ENCODE data around the gene TBRG1. TPM values are rescaled to one million over a fixed set of nuclear protein-coding genes. Genes with fewer than 3 reads are reported as not detected.

Gene TBRG1
- polyA plus RNA-seq, 4 donors = 22.5 to 47.4 (median 41.1) TPM

DNA sequence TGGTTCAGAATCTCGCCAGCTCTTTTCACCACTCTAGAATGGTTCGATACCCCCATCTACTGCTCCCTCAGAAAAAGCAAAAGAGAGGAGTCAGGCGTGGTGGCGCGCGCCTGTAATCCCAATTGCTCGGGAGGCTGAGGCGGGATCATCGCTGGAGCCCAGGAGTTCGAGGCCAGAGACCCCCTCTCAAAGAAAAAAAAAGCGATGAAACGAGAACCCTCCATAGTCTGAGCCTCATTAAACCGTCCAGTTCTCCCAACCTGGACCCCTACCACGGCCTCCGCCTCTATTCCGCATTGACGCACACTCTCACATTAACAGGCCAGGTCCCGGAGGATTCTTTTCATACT, 51.5 kb downstream of the TBRG1 start:
- DNase-seq (no peak), FAIRE-seq (no peak)

GRCh38 chr11:124674571-124674970, 51.9 kb downstream of the TBRG1 start:
- WGBS, 3 donors = 90 to 95% (median 91%) methylated on average over 5 of the region's 5 CpGs
- no peak for FAIRE-seq
- Histone ChIP-seq H3K36me3 (ENCODE audit: control insufficient read depth in 3 of 3, insufficient read depth in 2 of 3, low read depth in 1 of 3, low read length in 3 of 3) (no peaks in the 10 kb centered on the region), H3K27ac (ENCODE audit: low read depth in 1 of 3, low read length in 2 of 3) (no peak overlapping the region), H3K4me1 (ENCODE audit: control insufficient read depth in 3 of 3, insufficient read depth in 2 of 3, low read depth in 1 of 3, low read length in 2 of 3) (peaks cover 0 to 10% (median 9%) of the 10 kb centered on the region in 3 donors), H3K4me3 (ENCODE audit: low read depth in 1 of 3, low read length in 3 of 3) (peak overlapping the region; percentile 86 to 92 (median 87)), H3K9me3 (ENCODE audit: control insufficient read depth in 2 of 2, insufficient read depth in 1 of 2, low read depth in 1 of 2, low read length in 1 of 2) (no peaks in the 10 kb centered on the region), H3K27me3 (ENCODE audit: control insufficient read depth in 3 of 3, insufficient read depth in 3 of 3, low read length in 3 of 3) (no peaks in the 10 kb centered on the region)
- DNase-seq = no peak

More for the DNA sequence above, 51.5 kb downstream of the TBRG1 start:
- Histone ChIP-seq H3K9me3 (ENCODE audit: control insufficient read depth in 2 of 2, insufficient read depth in 1 of 2, low read depth in 1 of 2, low read length in 1 of 2) (no peaks in the 10 kb centered on the region), H3K4me1 (ENCODE audit: control insufficient read depth in 3 of 3, insufficient read depth in 2 of 3, low read depth in 1 of 3, low read length in 2 of 3) (peaks cover 0 to 10% (median 9%) of the 10 kb centered on the region in 3 donors), H3K27ac (ENCODE audit: low read depth in 1 of 3, low read length in 2 of 3) (peak overlapping the region in 2 of 3 donors; percentile 74 to 89), H3K36me3 (ENCODE audit: control insufficient read depth in 3 of 3, insufficient read depth in 2 of 3, low read depth in 1 of 3, low read length in 3 of 3) (no peaks in the 10 kb centered on the region), H3K27me3 (ENCODE audit: control insufficient read depth in 3 of 3, insufficient read depth in 3 of 3, low read length in 3 of 3) (no peaks in the 10 kb centered on the region), H3K4me3 (ENCODE audit: low read depth in 1 of 3, low read length in 3 of 3) (peak overlapping the region; percentile 86 to 92 (median 87))
- 29 to 37% (median 37%) methylated on average over 18 of the region's 18 CpGs for WGBS, 3 donors

- FAIRE-seq (no peak), DNase-seq (no peak)
- WGBS, 3 donors = 13 to 32% (median 24%) methylated on average over 2 of the region's 2 CpGs
- Histone ChIP-seq H3K27ac (ENCODE audit: low read depth in 1 of 3, low read length in 2 of 3) (peak overlapping the region in 1 of 3 donors; percentile 38), H3K27me3 (ENCODE audit: control insufficient read depth in 3 of 3, insufficient read depth in 3 of 3, low read length in 3 of 3) (no peaks in the 10 kb centered on the region), H3K9me3 (ENCODE audit: control insufficient read depth in 2 of 2, insufficient read depth in 1 of 2, low read depth in 1 of 2, low read length in 1 of 2) (no peaks in the 10 kb centered on the region), H3K36me3 (ENCODE audit: control insufficient read depth in 3 of 3, insufficient read depth in 2 of 3, low read depth in 1 of 3, low read length in 3 of 3) (no peaks in the 10 kb centered on the region), H3K4me1 (ENCODE audit: control insufficient read depth in 3 of 3, insufficient read depth in 2 of 3, low read depth in 1 of 3, low read length in 2 of 3) (peaks cover 0 to 10% (median 9%) of the 10 kb centered on the region in 3 donors), H3K4me3 (ENCODE audit: low read depth in 1 of 3, low read length in 3 of 3) (no peak overlapping the region)
These were observed 53.7 kb downstream of the TBRG1 start for GRCh38 chr11:124676386-124676785.

DNA sequence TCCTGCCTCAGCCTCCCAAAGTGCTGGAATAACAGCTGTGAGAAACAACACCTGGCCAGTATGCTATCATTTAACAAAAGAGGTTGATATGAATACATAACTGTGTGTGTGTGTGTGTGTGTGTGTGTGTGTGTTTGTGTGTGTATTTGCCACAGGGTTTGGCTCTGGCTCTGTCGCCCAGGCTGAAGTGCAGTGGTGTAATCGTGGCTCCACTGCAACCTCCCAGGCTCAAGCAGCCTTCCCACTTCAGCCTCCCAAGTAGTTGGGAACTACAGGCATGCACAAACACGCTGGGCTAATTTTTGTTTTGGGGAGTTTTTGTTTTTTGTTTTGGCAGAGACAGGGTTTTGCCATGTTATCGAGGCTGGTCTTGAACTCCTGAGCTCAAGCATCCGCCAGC, 55.8 kb downstream of the TBRG1 start:
- no peak overlapping the region for H3K4me3 ChIP-seq (ENCODE audit: low read depth in 1 of 3, low read length in 3 of 3)
- 79 to 90% (median 80%) methylated on average over 5 of the region's 5 CpGs for WGBS, 3 donors
- peaks cover 0 to 6% of the 10 kb centered on the region in 2 donors for H3K9me3 ChIP-seq (ENCODE audit: control insufficient read depth in 2 of 2, insufficient read depth in 1 of 2, low read depth in 1 of 2, low read length in 1 of 2)
- peaks cover 0 to 6% (median 5%) of the 10 kb centered on the region in 3 donors for H3K4me1 ChIP-seq (ENCODE audit: control insufficient read depth in 3 of 3, insufficient read depth in 2 of 3, low read depth in 1 of 3, low read length in 2 of 3)
- H3K27me3 ChIP-seq (ENCODE audit: control insufficient read depth in 3 of 3, insufficient read depth in 3 of 3, low read length in 3 of 3) = no peaks in the 10 kb centered on the region
- no peaks in the 10 kb centered on the region for H3K36me3 ChIP-seq (ENCODE audit: control insufficient read depth in 3 of 3, insufficient read depth in 2 of 3, low read depth in 1 of 3, low read length in 3 of 3)
- FAIRE-seq = no peak
- H3K27ac ChIP-seq (ENCODE audit: low read depth in 1 of 3, low read length in 2 of 3) = no peak overlapping the region
- no peak for DNase-seq

- Histone ChIP-seq H3K4me1 (ENCODE audit: control insufficient read depth in 3 of 3, insufficient read depth in 2 of 3, low read depth in 1 of 3, low read length in 2 of 3) (no peaks in the 10 kb centered on the region), H3K27me3 (ENCODE audit: control insufficient read depth in 3 of 3, insufficient read depth in 3 of 3, low read length in 3 of 3) (no peaks in the 10 kb centered on the region), H3K27ac (ENCODE audit: low read depth in 1 of 3, low read length in 2 of 3) (no peak overlapping the region), H3K9me3 (ENCODE audit: control insufficient read depth in 2 of 2, insufficient read depth in 1 of 2, low read depth in 1 of 2, low read length in 1 of 2) (peaks cover 2 to 23% of the 10 kb centered on the region in 2 donors), H3K36me3 (ENCODE audit: control insufficient read depth in 3 of 3, insufficient read depth in 2 of 3, low read depth in 1 of 3, low read length in 3 of 3) (no peaks in the 10 kb centered on the region), H3K4me3 (ENCODE audit: low read depth in 1 of 3, low read length in 3 of 3) (no peak overlapping the region)
- WGBS, 3 donors = 86 to 96% (median 93%) methylated on average over 2 of the region's 2 CpGs
- no peak for FAIRE-seq
- DNase-seq = no peak
These were observed 58.8 kb downstream of the TBRG1 start for GRCh38 chr11:124681421-124681820.

DNA sequence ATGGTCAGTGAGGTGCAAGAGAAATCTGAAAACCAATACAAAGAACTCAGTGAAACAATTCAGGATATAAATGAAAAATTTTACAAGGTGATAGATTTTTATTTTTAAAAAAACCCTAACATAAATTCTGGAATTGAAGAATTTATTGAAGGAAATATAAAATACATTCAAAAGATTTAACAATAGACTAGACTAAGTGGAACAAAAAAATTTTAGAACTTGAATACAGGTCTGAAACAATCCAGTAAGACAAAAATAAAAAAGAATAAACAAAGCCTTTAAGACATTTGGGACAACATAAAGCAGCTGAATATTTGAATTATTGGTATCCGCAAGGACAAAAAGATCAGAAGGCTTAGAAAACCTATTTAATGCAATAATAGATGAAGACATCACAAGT, 59.8 kb downstream of the TBRG1 start:
- no peaks in the 10 kb centered on the region for H3K27me3 ChIP-seq (ENCODE audit: control insufficient read depth in 3 of 3, insufficient read depth in 3 of 3, low read length in 3 of 3)
- no peak overlapping the region for H3K4me3 ChIP-seq (ENCODE audit: low read depth in 1 of 3, low read length in 3 of 3)
- H3K27ac ChIP-seq (ENCODE audit: low read depth in 1 of 3, low read length in 2 of 3) = no peak overlapping the region
- no peaks in the 10 kb centered on the region for H3K4me1 ChIP-seq (ENCODE audit: control insufficient read depth in 3 of 3, insufficient read depth in 2 of 3, low read depth in 1 of 3, low read length in 2 of 3)
- WGBS, 3 donors = 97 to 100% (median 100%) methylated on average over 1 of the region's 1 CpG
- no peak for DNase-seq
- peaks cover 2 to 23% of the 10 kb centered on the region in 2 donors for H3K9me3 ChIP-seq (ENCODE audit: control insufficient read depth in 2 of 2, insufficient read depth in 1 of 2, low read depth in 1 of 2, low read length in 1 of 2)
- peak; percentile 23 for FAIRE-seq
- H3K36me3 ChIP-seq (ENCODE audit: control insufficient read depth in 3 of 3, insufficient read depth in 2 of 3, low read depth in 1 of 3, low read length in 3 of 3) = no peaks in the 10 kb centered on the region

Other genes starting within 250 kb of the TBRG1 start
- gene OR8B2, start 238.4 kb upstream of the TBRG1 start, polyA plus RNA-seq = not detected
- not detected for gene OR8B3, start 223.8 kb upstream of the TBRG1 start, polyA plus RNA-seq
- not detected for gene OR8B4, start 198.0 kb upstream of the TBRG1 start, polyA plus RNA-seq
- not detected for gene OR8B8, start 177.2 kb upstream of the TBRG1 start, polyA plus RNA-seq
- gene OR8B12, start 79.2 kb upstream of the TBRG1 start, polyA plus RNA-seq = not detected
- gene OR8A1, start 52.9 kb upstream of the TBRG1 start, polyA plus RNA-seq = not detected
- under 1 TPM in 1 of 4 donors, not detected in 3; 0.04 TPM for gene PANX3, start 11.4 kb upstream of the TBRG1 start, polyA plus RNA-seq
- gene SIAE, start 50.9 kb downstream of the TBRG1 start, polyA plus RNA-seq = 10 to 100 TPM in 3 of 4 donors, 1 to 10 TPM in 1; 4.1 to 68.9 (median 27.5) TPM
- 1 to 10 TPM; 3.2 to 9.8 (median 7.0) TPM for gene SPA17, start 51.0 kb downstream of the TBRG1 start, polyA plus RNA-seq
- gene NRGN, start 117.1 kb downstream of the TBRG1 start, polyA plus RNA-seq = 1 to 10 TPM in 2 of 4 donors, under 1 TPM in 1, not detected in 1; 0.67 to 6.5 (median 2.3) TPM
- 1 to 10 TPM in 1 of 4 donors, under 1 TPM in 1, not detected in 2; 0.91 to 6.4 TPM for gene VSIG2, start 129.4 kb downstream of the TBRG1 start, polyA plus RNA-seq
- gene ESAM, start 139.4 kb downstream of the TBRG1 start, polyA plus RNA-seq = 10 to 100 TPM in 2 of 4 donors, 1 to 10 TPM in 1, under 1 TPM in 1; 0.67 to 38.3 (median 6.9) TPM
- gene MSANTD2, start 177.5 kb downstream of the TBRG1 start, polyA plus RNA-seq = 10 to 100 TPM in 1 of 4 donors, 1 to 10 TPM in 3; 4.4 to 19.9 (median 6.4) TPM
- gene ROBO3, start 242.6 kb downstream of the TBRG1 start, polyA plus RNA-seq = 10 to 100 TPM in 3 of 4 donors, 1 to 10 TPM in 1; 4.5 to 16.1 (median 11.4) TPM